Measurements from ENCODE around the gene IMPA2.
"Not testable (repeated sequence)": the region's sequence is repeated elsewhere in the genome, so short reads cannot be mapped to it uniquely, and the experiment has no call there.

The IMPA2 gene

GRCh38 chr18:12029786-12030584 is 48.7 kb downstream of the IMPA2 start:
- DNase-seq (ENCODE audit: low read depth): no peak

GRCh38 chr18:12030670-12031069 is 49.4 kb downstream of the IMPA2 start:
- no peak for DNase-seq (ENCODE audit: low read depth)

- DNase-seq (ENCODE audit: low read depth): no peak
Observed at GRCh38 chr18:12031181-12031580, 49.9 kb downstream of the IMPA2 start.

GRCh38 chr18:12031846-12032245 is 50.5 kb downstream of the IMPA2 start:
- DNase-seq (ENCODE audit: low read depth): no peak

GRCh38 chr18:12032786-12033642 is 51.7 kb downstream of the IMPA2 start:
- DNase-seq (ENCODE audit: low read depth): no peak

GRCh38 chr18:12033643-12034025 is 52.3 kb downstream of the IMPA2 start:
- DNase-seq (ENCODE audit: low read depth): no peak

GRCh38 chr18:12034241-12035100 is 53.2 kb downstream of the IMPA2 start:
- no peak for DNase-seq (ENCODE audit: low read depth)

GRCh38 chr18:12035481-12035880 is 54.2 kb downstream of the IMPA2 start:
- no peak for DNase-seq (ENCODE audit: low read depth)

- no peak for DNase-seq (ENCODE audit: low read depth)
Observed at GRCh38 chr18:12036201-12036751, 55.0 kb downstream of the IMPA2 start.

- no peak for DNase-seq (ENCODE audit: low read depth)
Observed at GRCh38 chr18:12038082-12038638, 56.9 kb downstream of the IMPA2 start.

GRCh38 chr18:12038639-12039539 is 57.6 kb downstream of the IMPA2 start:
- DNase-seq (ENCODE audit: low read depth): no peak

- not testable (repeated sequence) for DNase-seq (ENCODE audit: low read depth)
Observed at GRCh38 chr18:12039540-12039930, 58.2 kb downstream of the IMPA2 start.

- peak; percentile 71 for DNase-seq (ENCODE audit: low read depth)
Observed at GRCh38 chr18:12041561-12041960, 60.3 kb downstream of the IMPA2 start.

GRCh38 chr18:12043811-12044210 is 62.5 kb downstream of the IMPA2 start:
- no peak for DNase-seq (ENCODE audit: low read depth)

- no peak for DNase-seq (ENCODE audit: low read depth)
Observed at GRCh38 chr18:12044591-12044990, 63.3 kb downstream of the IMPA2 start.

GRCh38 chr18:12046046-12046750 is 64.9 kb downstream of the IMPA2 start:
- DNase-seq (ENCODE audit: low read depth): no peak

- no peak for DNase-seq (ENCODE audit: low read depth)
Observed at GRCh38 chr18:12046751-12047335, 65.5 kb downstream of the IMPA2 start.

- DNase-seq (ENCODE audit: low read depth): no peak
Observed at GRCh38 chr18:12048010-12048826, 66.9 kb downstream of the IMPA2 start.

GRCh38 chr18:12048827-12049175 is 67.5 kb downstream of the IMPA2 start:
- DNase-seq (ENCODE audit: low read depth): peak; percentile 36
